NK-92 (cell line): Measurements from ENCODE around the gene HSF5.
"Not testable (repeated sequence)": the region's sequence is repeated elsewhere in the genome, so short reads cannot be mapped to it uniquely, and the experiment has no call there.

Source experiments
- DNase-seq: peaks from one replicate; lab custom pipeline; 2025; ENCODE audit not compliant: unreplicated experiment; lab: John Stamatoyannopoulos, UW

Gene HSF5

GRCh38 chr17:58516644-58517377 is 28.6 kb upstream of the HSF5 start:
- no peak for DNase-seq

DNA sequence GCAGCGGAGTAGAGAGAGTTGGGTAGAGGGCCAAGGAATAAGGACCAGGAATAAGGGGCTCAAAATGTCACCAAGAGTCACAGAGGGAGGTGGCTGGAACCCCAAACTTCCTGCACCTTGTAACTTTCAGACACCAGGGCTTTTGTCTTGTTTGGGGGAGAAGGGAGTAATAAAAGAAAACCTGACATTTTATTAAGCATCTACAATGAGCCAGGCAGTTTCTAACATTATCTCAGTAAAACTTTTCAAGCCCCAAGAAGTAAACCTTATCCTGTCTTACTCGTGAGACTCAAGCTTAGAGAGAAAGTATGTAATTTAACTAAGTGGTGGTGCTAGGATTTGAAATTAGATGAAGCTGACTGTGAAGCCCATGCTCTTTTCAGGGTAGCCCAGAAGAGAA is 27.1 kb upstream of the HSF5 start:
- DNase-seq: no peak

DNA sequence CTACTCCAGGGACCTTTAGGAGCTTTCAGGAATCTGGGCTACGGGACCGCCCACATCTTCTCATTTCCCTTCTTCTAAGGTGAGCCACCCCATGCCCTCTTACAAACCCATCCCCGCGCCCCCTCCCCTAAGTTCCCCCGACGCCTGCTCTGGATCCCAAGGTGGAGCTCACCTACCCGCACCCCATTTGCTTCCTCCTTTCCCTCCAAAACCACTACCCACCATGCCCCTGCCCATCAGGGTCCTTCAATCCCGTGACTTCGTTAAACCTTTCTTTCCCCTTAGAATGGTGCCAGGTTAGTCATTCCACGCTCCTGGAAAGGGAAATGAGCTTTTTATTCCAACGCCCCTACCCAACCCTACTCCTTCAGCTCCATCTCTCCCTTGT is 26.6 kb upstream of the HSF5 start:
- no peak for DNase-seq

DNA sequence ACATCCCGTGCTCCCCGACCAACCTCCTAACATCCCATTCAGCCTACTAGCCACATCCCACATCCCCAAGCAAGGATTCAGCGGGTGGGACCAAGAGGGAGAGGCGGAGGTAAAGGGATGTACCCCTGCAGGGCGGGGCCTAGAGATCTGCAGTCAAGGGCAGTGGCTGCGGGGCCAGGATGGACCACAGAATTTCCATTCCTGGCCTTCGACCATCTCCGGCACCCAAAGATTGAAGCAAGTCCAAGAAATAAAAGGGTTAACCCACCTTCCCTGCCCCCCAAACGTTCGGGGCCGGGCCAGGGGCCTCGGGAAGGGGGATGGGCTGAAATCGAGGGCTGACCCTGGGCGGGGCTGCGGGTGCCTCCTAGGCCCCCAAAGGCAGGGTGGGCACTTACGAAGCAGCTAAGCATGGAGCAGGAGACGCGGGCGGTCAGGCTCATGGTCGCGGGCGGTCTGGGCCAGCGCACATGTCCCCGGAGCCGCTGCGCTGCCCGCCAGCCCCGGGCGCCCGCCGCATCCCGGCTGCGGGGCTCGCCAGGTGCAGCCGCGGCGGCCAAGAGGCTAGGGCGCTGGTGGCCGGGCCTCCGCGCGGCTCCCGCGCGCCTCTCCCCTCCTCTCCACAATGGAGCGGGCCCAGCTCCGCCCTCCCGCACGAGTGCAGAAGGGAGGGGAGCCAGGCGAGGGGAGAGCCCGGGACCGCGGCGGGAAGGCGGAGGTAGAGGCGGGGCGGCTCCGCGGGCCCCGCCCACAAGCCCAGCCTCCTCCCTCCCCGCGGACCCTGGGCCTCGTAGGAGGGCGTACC is 26.0 kb upstream of the HSF5 start, which contains the start of gene MTMR4:
TSS of gene MTMR4 (minus strand) at position 674 of the 805 bp plus-strand sequence. CDS start at position 443, 231 bp downstream.
- DNase-seq: no peak

- DNase-seq: no peak
These were observed 25.2 kb upstream of the HSF5 start for GRCh38 chr17:58513267-58513964.

DNA sequence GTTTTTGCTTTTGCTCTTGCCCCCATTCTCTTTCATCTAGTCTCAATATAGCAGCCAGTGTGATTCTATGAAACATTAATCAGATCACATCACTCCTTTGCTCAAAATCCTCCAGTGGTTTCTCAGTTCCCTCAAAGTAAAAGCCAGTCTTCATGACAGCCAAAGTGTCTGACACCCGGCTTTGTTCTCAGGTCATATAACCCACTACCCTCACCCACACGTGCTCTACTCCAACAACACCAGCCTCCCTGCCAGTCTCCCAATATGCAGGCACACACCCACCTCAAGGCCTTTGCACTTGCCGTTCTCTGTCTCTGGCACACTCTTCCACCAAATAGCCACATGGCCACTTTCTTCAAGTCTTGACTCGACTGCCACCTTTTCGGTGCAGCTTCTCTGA is 21.9 kb upstream of the HSF5 start:
- DNase-seq: no peak

GRCh38 chr17:58508341-58509067 is 20.3 kb upstream of the HSF5 start:
- no peak for DNase-seq

DNA sequence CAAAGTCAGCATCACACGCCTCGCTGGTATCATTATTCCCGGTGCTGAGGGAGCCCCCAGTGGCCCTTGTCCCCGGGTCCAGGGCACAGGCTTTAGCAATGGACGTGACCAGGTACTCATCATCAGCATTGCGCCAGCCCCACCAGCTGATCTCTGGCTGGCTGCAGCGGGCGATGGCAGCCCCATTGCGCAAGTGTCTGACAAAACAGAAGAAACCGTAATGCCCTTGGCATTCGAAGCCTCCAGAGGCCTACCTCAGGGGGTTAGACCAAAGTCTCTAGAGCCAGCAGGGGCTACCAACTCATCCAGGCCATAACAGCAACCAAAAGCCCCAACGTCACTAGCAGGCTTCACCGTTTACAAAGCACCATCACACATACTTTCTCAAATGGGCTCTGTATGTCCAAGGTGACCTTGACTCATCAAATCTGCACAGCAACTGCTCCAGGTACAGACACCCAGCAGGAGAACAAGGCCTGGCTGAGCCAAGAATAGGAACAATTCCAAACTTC is 19.0 kb upstream of the HSF5 start:
- DNase-seq: no peak

GRCh38 chr17:58506354-58507080 is 18.3 kb upstream of the HSF5 start:
- no peak for DNase-seq

DNA sequence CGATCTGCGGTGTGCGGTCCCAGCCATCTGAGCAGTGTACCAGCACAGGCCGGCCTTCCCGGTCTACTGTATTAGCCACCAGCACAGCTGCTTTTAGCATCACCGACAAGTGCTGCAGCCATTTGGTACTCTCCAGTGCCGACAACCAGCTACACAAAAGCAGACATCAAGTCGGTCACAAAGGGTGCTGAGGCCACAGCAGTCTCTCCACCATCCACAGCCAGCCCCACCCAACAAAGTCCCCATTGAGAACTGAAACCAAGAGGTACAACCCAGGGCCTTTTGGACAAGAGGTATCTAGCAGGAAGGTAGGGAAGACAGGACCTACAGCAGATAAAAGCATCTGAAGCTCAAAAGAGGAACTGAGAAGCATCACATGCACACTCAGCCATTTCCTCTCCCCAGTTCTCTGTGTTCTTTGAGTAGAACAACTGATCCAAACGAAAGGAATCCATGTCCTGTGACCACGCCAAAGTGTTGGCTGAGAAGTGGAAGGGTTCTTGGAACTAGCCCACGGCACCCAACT is 16.7 kb upstream of the HSF5 start:
- no peak for DNase-seq

- no peak for DNase-seq
These were observed 15.7 kb upstream of the HSF5 start for GRCh38 chr17:58503866-58504265.

DNA sequence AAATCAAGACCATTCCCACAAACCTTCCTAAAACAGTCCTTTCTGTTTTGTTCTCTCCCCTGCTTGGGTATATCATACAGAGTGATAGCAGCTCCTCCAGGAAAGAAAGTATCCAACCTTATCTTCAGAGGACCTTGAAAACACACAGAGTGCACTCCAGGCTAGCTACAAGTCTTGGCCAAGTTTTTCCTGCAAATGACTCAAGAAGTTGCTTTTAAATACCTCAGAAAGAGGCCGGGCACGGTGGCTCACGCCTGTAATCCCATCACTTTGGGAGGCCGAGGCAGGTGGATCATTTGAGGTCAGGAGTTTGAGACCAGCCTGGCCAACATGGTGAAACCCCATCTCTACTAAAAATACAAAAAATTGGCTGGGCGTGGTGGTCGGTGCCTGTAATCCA is 14.9 kb upstream of the HSF5 start:
- not testable (repeated sequence) for DNase-seq

DNA sequence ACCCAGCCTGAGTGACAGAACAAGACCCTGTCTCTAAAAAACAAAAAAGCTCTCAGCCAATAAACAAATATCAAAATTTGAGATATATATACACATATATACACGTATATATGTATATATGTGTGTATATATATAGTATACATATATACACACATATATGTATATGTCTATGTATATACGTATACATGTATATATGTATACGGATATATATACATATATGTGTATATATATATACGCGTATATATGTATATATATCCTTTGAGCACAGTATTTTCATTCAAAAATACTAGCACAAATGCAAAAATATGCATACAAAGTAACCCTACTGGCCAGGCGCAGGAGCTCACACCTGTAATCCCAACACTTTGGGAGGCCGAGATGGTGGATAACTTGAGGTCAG is 13.2 kb upstream of the HSF5 start:
- DNase-seq: no peak

DNA sequence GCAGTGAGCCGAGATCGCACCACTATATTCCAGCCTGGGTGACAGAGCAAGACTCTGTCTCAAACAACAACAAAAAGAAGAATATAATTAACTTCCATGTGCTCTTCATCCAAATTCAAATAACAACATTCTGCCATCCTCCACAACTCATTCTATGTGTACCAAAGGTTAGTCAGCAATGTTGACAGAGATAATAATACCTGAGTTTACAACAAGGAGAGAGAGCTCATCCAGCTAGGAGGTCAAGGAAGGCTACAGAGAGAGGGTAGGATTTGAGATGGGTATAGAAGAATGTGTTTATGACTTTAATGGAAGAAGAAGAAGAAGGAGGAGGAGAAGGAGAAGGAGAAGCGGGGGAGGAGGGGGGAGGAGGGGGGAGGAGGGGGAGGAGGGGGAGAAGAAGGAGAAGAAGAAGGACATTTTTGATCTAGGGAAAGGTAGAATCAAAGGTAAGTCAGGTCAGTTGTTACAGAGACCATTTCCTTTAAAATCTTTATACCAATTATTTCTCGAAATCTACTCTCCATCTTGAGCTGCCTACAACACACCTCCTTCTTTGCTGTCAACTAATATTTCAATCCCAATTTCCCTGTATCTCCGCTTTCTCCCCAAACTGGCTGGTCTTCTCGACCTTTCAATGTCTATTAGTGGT is 10.1 kb upstream of the HSF5 start:
- no peak for DNase-seq

DNA sequence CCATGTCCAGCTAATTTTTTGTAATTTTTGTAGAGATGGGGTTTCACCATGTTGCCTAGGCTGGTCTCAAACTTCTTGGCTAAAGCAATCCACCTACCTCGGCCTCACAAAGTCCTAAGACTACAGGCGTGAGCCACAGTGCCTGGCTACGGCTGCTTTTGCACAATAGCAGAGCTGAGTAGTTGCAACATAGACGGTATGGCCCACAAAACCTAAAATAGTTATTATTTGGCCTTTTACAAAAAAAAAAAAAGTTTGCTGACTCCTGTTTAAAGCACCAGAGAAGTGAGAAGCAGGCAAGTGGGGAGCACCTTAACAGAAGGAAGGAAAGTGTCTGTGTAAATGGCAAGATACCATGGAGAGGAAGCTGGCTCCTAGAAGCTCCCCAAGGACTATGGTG is 5.3 kb upstream of the HSF5 start:
- no peak for DNase-seq

- DNase-seq: no peak
These were observed 4.3 kb upstream of the HSF5 start for GRCh38 chr17:58492238-58493121.

- no peak for DNase-seq
These were observed 3.4 kb upstream of the HSF5 start for GRCh38 chr17:58491510-58492045.

DNA sequence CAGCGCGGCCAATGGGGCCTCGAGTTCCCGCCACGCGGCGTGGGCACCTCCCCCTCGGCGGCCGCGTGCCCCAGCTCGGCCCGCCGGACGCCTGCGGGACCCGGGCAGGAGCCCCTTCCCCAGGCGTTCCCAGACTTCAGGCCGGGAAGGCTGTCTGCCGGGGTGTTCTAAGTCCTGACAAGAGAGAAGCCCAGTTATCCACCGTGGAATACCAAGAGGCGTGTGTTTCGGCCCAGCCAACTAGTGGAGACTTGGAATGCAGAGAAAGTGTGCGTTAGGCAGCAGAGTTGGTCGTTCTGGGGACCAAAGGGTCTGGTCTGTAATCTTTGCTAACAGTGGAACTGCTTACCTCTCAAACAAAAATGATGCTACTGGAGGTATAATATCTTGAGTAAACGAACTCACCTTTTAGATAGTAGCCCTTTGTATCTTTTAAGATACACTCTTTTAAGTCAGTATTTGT is 251 bp upstream of the HSF5 start:
- DNase-seq: no peak
